ENCODE measurements around the gene PPP1R13L. TPM values are rescaled to one million over a fixed set of nuclear protein-coding genes. Genes with fewer than 3 reads are reported as not detected.

PPP1R13L gene
- total RNA-seq, 4 donors from 2014 or later: 10.0 to 27.9 (median 17.1) TPM

DNA sequence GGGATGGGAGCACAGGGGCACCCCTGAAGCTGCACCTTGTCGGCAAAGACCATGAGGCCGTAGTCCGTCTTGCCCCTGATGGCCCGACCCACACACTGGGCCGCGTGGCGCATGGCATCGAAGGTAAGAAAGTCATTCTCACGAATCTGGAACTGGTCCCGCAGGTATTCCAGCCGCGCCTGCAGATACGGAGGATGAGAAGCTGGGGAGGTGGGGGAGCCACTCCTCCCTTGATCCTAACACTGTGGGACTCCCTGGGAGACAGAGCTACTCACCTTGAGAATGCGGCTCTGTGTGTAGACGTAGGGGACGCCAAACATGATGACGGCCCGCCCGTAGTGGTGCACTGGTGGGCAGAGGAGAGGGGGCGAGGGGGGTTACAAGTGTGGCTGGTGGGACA, 52.4 kb downstream of the PPP1R13L start:
- H3K36me3 ChIP-seq: peaks cover 0 to 73% (median 5%) of the 10 kb centered on the region in 3 donors
- WGBS, 2 donors: 90 to 91% methylated on average over 15 to 17 of the region's 20 CpGs

GRCh38 chr19:45352062-45352461, 52.8 kb downstream of the PPP1R13L start:
- Histone ChIP-seq H3K36me3 (peaks cover 0 to 69% (median 5%) of the 10 kb centered on the region in 3 donors), H3K27ac (no peak overlapping the region), H3K27me3 (peaks cover 0 to 10% of the 10 kb centered on the region in 2 donors), H3K4me1 (no peaks in the 10 kb centered on the region), H3K4me3 (no peak overlapping the region), H3K9me3 (no peaks in the 10 kb centered on the region)
- 91 to 95% methylated on average over 6 to 15 of the region's 15 CpGs for WGBS, 2 donors
- DNase-seq (ENCODE audit: low spot score in 2 of 2): no peak
- no peak for TF ChIP-seq CTCF (IDR thresholded peaks at IDR 0.05)
- no peak for TF ChIP-seq POLR2A (IDR thresholded peaks at IDR 0.05)
- no peak for TF ChIP-seq EP300 (IDR thresholded peaks at IDR 0.05)

More for the DNA sequence above, 52.4 kb downstream of the PPP1R13L start:
- no peak overlapping the region for H3K4me3 ChIP-seq
- H3K27ac ChIP-seq: no peak overlapping the region
- peaks cover 0 to 6% of the 10 kb centered on the region in 2 donors for H3K27me3 ChIP-seq
- DNase-seq (ENCODE audit: low spot score in 2 of 2): no peak
- no peaks in the 10 kb centered on the region for H3K9me3 ChIP-seq
- no peaks in the 10 kb centered on the region for H3K4me1 ChIP-seq
- TF ChIP-seq EP300 (IDR thresholded peaks at IDR 0.05) (no peak), POLR2A (IDR thresholded peaks at IDR 0.05) (no peak), CTCF (IDR thresholded peaks at IDR 0.05) (no peak)

DNA sequence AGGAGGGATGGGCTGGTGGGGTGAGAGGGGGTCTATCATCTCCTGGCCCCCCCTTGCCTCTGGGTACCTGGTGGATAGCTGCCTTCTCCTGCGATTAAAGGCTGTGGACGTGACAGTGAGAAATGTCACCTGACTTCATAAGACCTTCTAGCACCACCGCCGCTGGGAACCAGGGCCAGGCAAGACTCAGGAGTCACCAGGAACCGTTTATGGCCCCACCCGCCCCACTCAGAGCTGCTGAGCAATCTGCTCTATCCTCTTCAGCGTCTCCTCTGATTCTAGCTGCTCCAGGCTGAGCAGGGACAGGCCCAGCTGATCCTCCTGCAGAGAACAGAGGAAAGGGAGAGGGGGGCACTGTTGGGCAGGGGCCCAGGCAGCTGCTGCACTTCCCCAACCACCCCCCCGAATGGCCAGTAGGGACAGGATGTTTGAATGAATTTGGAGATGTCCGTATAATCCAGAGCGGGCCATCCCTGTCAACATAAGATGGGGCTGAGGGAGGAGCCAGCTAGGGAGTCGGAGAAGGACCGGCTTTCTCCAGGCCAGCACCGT, 53.4 kb downstream of the PPP1R13L start:
- no peak overlapping the region for H3K27ac ChIP-seq
- no peaks in the 10 kb centered on the region for H3K9me3 ChIP-seq
- H3K4me1 ChIP-seq: no peaks in the 10 kb centered on the region
- H3K27me3 ChIP-seq: peaks cover 0 to 16% of the 10 kb centered on the region in 2 donors
- no peak overlapping the region for H3K4me3 ChIP-seq
- no peak for TF ChIP-seq EP300 (IDR thresholded peaks at IDR 0.05)
- TF ChIP-seq CTCF (IDR thresholded peaks at IDR 0.05): no peak
- no peak for TF ChIP-seq POLR2A (IDR thresholded peaks at IDR 0.05)
- WGBS, 2 donors: 72 to 76% methylated on average over 13 of the region's 13 CpGs
- DNase-seq (ENCODE audit: low spot score in 2 of 2): no peak
- peaks cover 0 to 63% (median 5%) of the 10 kb centered on the region in 3 donors for H3K36me3 ChIP-seq

DNA sequence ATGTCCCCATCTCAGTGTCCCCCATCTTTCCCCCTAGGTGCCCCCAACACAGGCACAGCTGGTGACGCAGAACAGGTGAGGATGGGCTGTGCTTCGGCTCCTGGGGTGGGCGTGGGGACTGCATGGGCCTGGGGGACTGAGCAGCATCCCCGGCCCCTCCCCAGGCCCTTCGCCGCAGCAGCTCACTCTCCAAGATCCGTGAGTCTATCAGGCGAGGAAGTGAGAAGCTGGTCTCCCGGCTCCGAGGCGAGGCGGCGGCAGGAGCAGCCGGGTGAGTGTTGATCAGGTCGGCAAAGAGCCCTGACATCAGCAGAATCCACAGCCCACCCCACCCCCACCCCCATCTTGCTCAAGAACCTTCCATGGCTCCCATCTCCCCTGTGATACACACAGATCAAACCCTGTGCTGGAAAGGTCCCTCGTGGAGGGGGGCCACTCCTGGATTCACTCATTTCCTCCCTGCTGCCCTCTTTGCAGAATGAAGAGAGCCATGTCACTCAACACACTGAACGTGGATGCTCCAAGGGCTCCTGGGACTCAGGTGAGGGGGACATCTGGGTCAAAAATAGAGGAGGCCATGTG, 54.3 kb downstream of the PPP1R13L start:
- TF ChIP-seq EP300 (IDR thresholded peaks at IDR 0.05): no peak
- no peak for TF ChIP-seq POLR2A (IDR thresholded peaks at IDR 0.05)
- TF ChIP-seq CTCF (IDR thresholded peaks at IDR 0.05): no peak
- 81 to 86% methylated on average over 16 to 17 of the region's 17 CpGs for WGBS, 2 donors
- H3K27me3 ChIP-seq: peaks cover 0 to 25% of the 10 kb centered on the region in 2 donors
- no peak for DNase-seq (ENCODE audit: low spot score in 2 of 2)
- H3K4me3 ChIP-seq: no peak overlapping the region
- H3K27ac ChIP-seq: no peak overlapping the region
- no peaks in the 10 kb centered on the region for H3K4me1 ChIP-seq
- no peaks in the 10 kb centered on the region for H3K9me3 ChIP-seq
- H3K36me3 ChIP-seq: peaks cover 0 to 54% (median 5%) of the 10 kb centered on the region in 3 donors

DNA sequence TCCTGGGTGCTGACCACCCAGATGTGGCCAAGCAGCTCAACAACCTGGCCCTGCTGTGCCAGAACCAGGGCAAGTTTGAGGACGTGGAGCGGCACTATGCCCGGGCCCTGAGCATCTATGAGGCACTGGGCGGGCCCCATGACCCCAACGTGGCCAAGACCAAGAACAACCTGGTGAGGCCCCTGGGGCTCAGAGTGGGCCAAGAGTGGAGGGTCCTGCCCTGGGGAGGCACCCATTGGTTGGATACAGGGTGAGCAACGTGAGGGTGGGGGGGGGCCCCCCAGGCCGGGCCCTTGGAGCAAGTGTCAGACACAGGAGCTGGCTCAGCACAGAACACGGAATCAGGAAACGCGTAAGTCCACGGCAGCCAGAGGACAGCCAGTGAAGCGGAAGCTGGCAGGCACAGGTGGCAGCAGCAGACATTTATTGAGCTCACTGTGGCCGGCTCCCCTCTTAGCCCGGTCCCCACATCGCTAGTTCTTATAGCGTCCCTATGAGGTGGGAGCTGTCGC, 55.4 kb downstream of the PPP1R13L start:
- Histone ChIP-seq H3K27ac (no peak overlapping the region), H3K4me3 (no peak overlapping the region), H3K4me1 (no peaks in the 10 kb centered on the region), H3K27me3 (peaks cover 0 to 36% of the 10 kb centered on the region in 2 donors), H3K9me3 (no peaks in the 10 kb centered on the region), H3K36me3 (peaks cover 0 to 44% (median 5%) of the 10 kb centered on the region in 3 donors)
- 86 to 90% methylated on average over 13 to 17 of the region's 17 CpGs for WGBS, 2 donors
- TF ChIP-seq CTCF (IDR thresholded peaks at IDR 0.05): no peak
- TF ChIP-seq EP300 (IDR thresholded peaks at IDR 0.05): no peak
- no peak for TF ChIP-seq POLR2A (IDR thresholded peaks at IDR 0.05)
- DNase-seq (ENCODE audit: low spot score in 2 of 2): no peak
